ENCODE data around the gene NLGN1.

DNA sequence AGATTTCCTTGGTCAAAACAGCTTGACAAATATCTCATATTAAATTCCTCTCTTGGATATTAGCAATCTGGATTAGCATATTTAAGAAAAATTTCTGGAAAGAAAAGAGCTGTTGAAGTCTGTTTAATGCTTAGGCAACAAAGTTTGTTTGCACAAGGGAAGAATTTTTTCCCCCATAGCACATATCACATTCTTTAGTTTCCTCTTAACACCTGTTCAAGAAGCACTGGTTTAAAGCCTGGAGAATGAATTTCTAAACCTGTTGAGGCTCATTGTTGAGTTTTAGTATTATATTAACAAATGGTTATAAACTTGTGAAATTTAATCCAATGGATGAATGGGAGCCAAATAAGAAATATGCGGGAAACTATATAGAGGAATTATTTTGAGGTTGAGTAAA lies 41.5 kb downstream of the NLGN1 start:
- no peak for TF ChIP-seq EZH2 (IDR thresholded peaks at IDR 0.05; ENCODE audit: insufficient read depth, poor library complexity, severe bottlenecking)
- no peak for TF ChIP-seq EZH2phosphoT487 (IDR thresholded peaks at IDR 0.05; ENCODE audit: insufficient read depth, low read depth)

All from GM23248 (cell line).